Astrocyte (in vitro differentiated cells and primary cell): ENCODE data around the gene UBE4B.

Experiments used
- CTCF ChIP-seq: IDR thresholded peaks from 2 replicates; pipeline ENCODE4 v1.5.1; 2011; ENCODE audit warnings: low read depth, mild to moderate bottlenecking, inconsistent platforms, low read length, moderate library complexity; ENCODE audit not compliant: insufficient read depth
- EZH2 ChIP-seq: IDR thresholded peaks from 2 replicates; pipeline ENCODE4 v1.6.1; 2012; ENCODE audit warnings: mild to moderate bottlenecking, low read length, inconsistent platforms; ENCODE audit not compliant: insufficient read depth

- TF ChIP-seq CTCF, result peak; percentile 15
- no peak for TF ChIP-seq EZH2
These were observed 69.2 kb downstream of the UBE4B start for GRCh38 chr1:10101929-10102328.
